ENCODE results near the gene KPNB1.
A peak's percentile ranks its signal among the peaks of the same experiment; 100 is the strongest.

The KPNB1 gene

GRCh38 chr17:47709594-47709993 is 59.9 kb downstream of the KPNB1 start:
- POLR2A ChIA-PET: no interaction called here
- Histone ChIP-seq H3K27ac (ENCODE audit: insufficient read depth in 1 of 2, low read depth in 1 of 2, low read length in 2 of 2, poor library complexity in 1 of 2, severe bottlenecking in 2 of 2) (no peak overlapping the region), H3K36me3 (ENCODE audit: control insufficient read depth in 4 of 4, insufficient read depth in 4 of 4, low read length in 3 of 4) (peaks cover 0 to 15% (median 2%) of the 10 kb centered on the region in 4 experiments), H3K4me1 (ENCODE audit: control extremely low read depth in 1 of 4, control insufficient read depth in 4 of 4, insufficient read depth in 4 of 4, low read length in 3 of 4) (peaks cover 0 to 43% (median 35%) of the 10 kb centered on the region in 4 experiments), H3K27me3 (replicated peaks in 2 of 5; ENCODE audit: control insufficient read depth in 4 of 5, insufficient read depth in 5 of 5, low read length in 4 of 5) (peaks cover 0 to 6% (median 0%) of the 10 kb centered on the region in 5 experiments), H3K4me3 (ENCODE audit: control insufficient read depth in 1 of 7, extremely low read depth in 1 of 7, insufficient read depth in 4 of 7, low read depth in 2 of 7, low read length in 6 of 7) (no peak overlapping the region), H3K9me3 (ENCODE audit: control extremely low read depth in 1 of 5, control insufficient read depth in 4 of 5, insufficient read depth in 2 of 5, low read depth in 1 of 5, low read length in 4 of 5) (no peaks in the 10 kb centered on the region)
- DNase-seq: no peak
- WGBS (ENCODE audit: insufficient coverage): 100% methylated on average over 1 of the region's 3 CpGs
- CTCF ChIA-PET: interaction anchor here (1.2 to 11.4 kb wide), 2 partner anchors 9 to 11 kb away, joined by 7 to 118 read pairs; no protein-coding TSS in a partner anchor

DNA sequence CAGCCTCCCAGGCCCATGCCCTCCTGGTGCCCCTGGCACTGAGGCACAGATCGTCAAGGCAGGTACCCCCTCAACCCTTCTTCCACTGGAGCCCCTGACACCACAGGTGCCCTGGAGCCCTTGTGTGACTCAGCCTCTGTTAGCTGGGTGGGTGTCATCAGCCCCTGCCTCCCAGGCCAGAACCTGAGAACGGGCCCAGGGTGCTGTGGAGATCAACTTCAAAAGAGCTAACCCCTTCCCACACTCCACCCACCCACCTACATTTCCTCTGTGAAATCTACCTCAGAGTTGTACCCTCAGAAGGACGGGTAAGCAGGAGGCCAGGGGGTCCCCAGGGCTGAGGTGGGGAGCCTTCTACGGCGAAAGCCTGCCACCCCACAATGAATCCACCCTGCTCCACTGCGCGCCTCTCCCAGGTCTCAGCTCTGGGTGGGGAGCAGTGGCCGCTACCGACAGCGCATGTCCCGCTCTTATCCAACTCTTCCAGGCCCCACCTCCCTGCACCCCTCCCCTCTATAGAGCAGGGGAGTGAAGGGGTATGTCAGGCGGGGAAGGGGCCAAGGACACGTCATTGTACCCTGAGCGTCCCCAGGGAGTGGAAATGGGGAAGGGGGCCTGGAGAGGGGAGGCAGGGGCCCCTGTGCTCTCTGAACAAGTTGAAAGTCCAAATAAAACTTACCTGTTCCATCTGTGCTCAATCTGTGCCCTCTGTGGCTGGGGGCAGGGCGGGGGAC is 61.8 kb downstream of the KPNB1 start:
- Histone ChIP-seq H3K36me3 (ENCODE audit: control insufficient read depth in 4 of 4, insufficient read depth in 4 of 4, low read length in 3 of 4) (peaks cover 0 to 15% (median 2%) of the 10 kb centered on the region in 4 experiments), H3K9me3 (ENCODE audit: control extremely low read depth in 1 of 5, control insufficient read depth in 4 of 5, insufficient read depth in 2 of 5, low read depth in 1 of 5, low read length in 4 of 5) (no peaks in the 10 kb centered on the region), H3K27me3 (replicated peaks in 2 of 5; ENCODE audit: control insufficient read depth in 4 of 5, insufficient read depth in 5 of 5, low read length in 4 of 5) (peaks cover 0 to 6% (median 0%) of the 10 kb centered on the region in 5 experiments), H3K27ac (ENCODE audit: insufficient read depth in 1 of 2, low read depth in 1 of 2, low read length in 2 of 2, poor library complexity in 1 of 2, severe bottlenecking in 2 of 2) (no peak overlapping the region), H3K4me3 (ENCODE audit: control insufficient read depth in 1 of 7, extremely low read depth in 1 of 7, insufficient read depth in 4 of 7, low read depth in 2 of 7, low read length in 6 of 7) (no peak overlapping the region), H3K4me1 (ENCODE audit: control extremely low read depth in 1 of 4, control insufficient read depth in 4 of 4, insufficient read depth in 4 of 4, low read length in 3 of 4) (peaks cover 0 to 32% (median 27%) of the 10 kb centered on the region in 4 experiments)
- DNase-seq: no peak
- 99% methylated on average over 10 of the region's 15 CpGs for WGBS (ENCODE audit: insufficient coverage)
- ChIA-PET CTCF (interaction anchor here (1.0 to 11.4 kb wide), 2 partner anchors 13 to 46 kb away, joined by 3 to 118 read pairs; no protein-coding TSS in a partner anchor), POLR2A (no interaction called here)

- H3K27me3 ChIP-seq (replicated peaks in 2 of 5; ENCODE audit: control insufficient read depth in 4 of 5, insufficient read depth in 5 of 5, low read length in 4 of 5): peaks cover 0 to 6% (median 0%) of the 10 kb centered on the region in 5 experiments
- POLR2A ChIA-PET: no interaction called here
These were observed 62.8 kb downstream of the KPNB1 start for GRCh38 chr17:47712330-47713023.

GRCh38 chr17:47713980-47714700 is 64.4 kb downstream of the KPNB1 start:
- Histone ChIP-seq H3K27ac (ENCODE audit: insufficient read depth in 1 of 2, low read depth in 1 of 2, low read length in 2 of 2, poor library complexity in 1 of 2, severe bottlenecking in 2 of 2) (no peak overlapping the region), H3K4me3 (ENCODE audit: control insufficient read depth in 1 of 7, extremely low read depth in 1 of 7, insufficient read depth in 4 of 7, low read depth in 2 of 7, low read length in 6 of 7) (no peak overlapping the region), H3K36me3 (ENCODE audit: control insufficient read depth in 4 of 4, insufficient read depth in 4 of 4, low read length in 3 of 4) (peaks cover 0 to 15% (median 2%) of the 10 kb centered on the region in 4 experiments), H3K9me3 (ENCODE audit: control extremely low read depth in 1 of 5, control insufficient read depth in 4 of 5, insufficient read depth in 2 of 5, low read depth in 1 of 5, low read length in 4 of 5) (no peaks in the 10 kb centered on the region), H3K27me3 (replicated peaks in 2 of 5; ENCODE audit: control insufficient read depth in 4 of 5, insufficient read depth in 5 of 5, low read length in 4 of 5) (peaks cover 0 to 6% (median 0%) of the 10 kb centered on the region in 5 experiments), H3K4me1 (ENCODE audit: control extremely low read depth in 1 of 4, control insufficient read depth in 4 of 4, insufficient read depth in 4 of 4, low read length in 3 of 4) (peaks cover 9 to 45% (median 35%) of the 10 kb centered on the region in 4 experiments)
- no peak for DNase-seq
- ChIA-PET POLR2A (no interaction called here), CTCF (interaction anchor here (0.8 to 11.4 kb wide), 4 partner anchors 8 to 51 kb away, joined by 3 to 118 read pairs (median 13); no protein-coding TSS in a partner anchor)
- WGBS (ENCODE audit: insufficient coverage): 82% methylated on average over 13 of the region's 15 CpGs

More at GRCh38 chr17:47712330-47713023, 62.8 kb downstream of the KPNB1 start:
- CTCF ChIA-PET: interaction anchor here (1.0 to 11.4 kb wide), 3 partner anchors 14 to 58 kb away, joined by 3 to 118 read pairs (median 3); no protein-coding TSS in a partner anchor
- DNase-seq: peak in 2 of 3 donors; percentile 30 to 42
- H3K36me3 ChIP-seq (ENCODE audit: control insufficient read depth in 4 of 4, insufficient read depth in 4 of 4, low read length in 3 of 4): peaks cover 0 to 15% (median 2%) of the 10 kb centered on the region in 4 experiments
- no peaks in the 10 kb centered on the region for H3K9me3 ChIP-seq (ENCODE audit: control extremely low read depth in 1 of 5, control insufficient read depth in 4 of 5, insufficient read depth in 2 of 5, low read depth in 1 of 5, low read length in 4 of 5)
- no peak overlapping the region for H3K4me3 ChIP-seq (ENCODE audit: control insufficient read depth in 1 of 7, extremely low read depth in 1 of 7, insufficient read depth in 4 of 7, low read depth in 2 of 7, low read length in 6 of 7)
- H3K4me1 ChIP-seq (ENCODE audit: control extremely low read depth in 1 of 4, control insufficient read depth in 4 of 4, insufficient read depth in 4 of 4, low read length in 3 of 4): peaks cover 0 to 32% (median 22%) of the 10 kb centered on the region in 4 experiments
- no peak overlapping the region for H3K27ac ChIP-seq (ENCODE audit: insufficient read depth in 1 of 2, low read depth in 1 of 2, low read length in 2 of 2, poor library complexity in 1 of 2, severe bottlenecking in 2 of 2)
- WGBS (ENCODE audit: insufficient coverage): 45% methylated on average over 4 of the region's 5 CpGs

- DNase-seq: no peak
- H3K4me1 ChIP-seq (ENCODE audit: control extremely low read depth in 1 of 4, control insufficient read depth in 4 of 4, insufficient read depth in 4 of 4, low read length in 3 of 4): peaks cover 10 to 53% (median 43%) of the 10 kb centered on the region in 4 experiments
- H3K9me3 ChIP-seq (ENCODE audit: control extremely low read depth in 1 of 5, control insufficient read depth in 4 of 5, insufficient read depth in 2 of 5, low read depth in 1 of 5, low read length in 4 of 5): no peaks in the 10 kb centered on the region
- peaks cover 0 to 10% (median 2%) of the 10 kb centered on the region in 4 experiments for H3K36me3 ChIP-seq (ENCODE audit: control insufficient read depth in 4 of 4, insufficient read depth in 4 of 4, low read length in 3 of 4)
- POLR2A ChIA-PET: no interaction called here
- H3K27ac ChIP-seq (ENCODE audit: insufficient read depth in 1 of 2, low read depth in 1 of 2, low read length in 2 of 2, poor library complexity in 1 of 2, severe bottlenecking in 2 of 2): no peak overlapping the region
- CTCF ChIA-PET: interaction anchor here (0.7 to 11.4 kb wide), 5 partner anchors 9 to 50 kb away, joined by 3 to 118 read pairs (median 7); no protein-coding TSS in a partner anchor
- no peak overlapping the region for H3K4me3 ChIP-seq (ENCODE audit: control insufficient read depth in 1 of 7, extremely low read depth in 1 of 7, insufficient read depth in 4 of 7, low read depth in 2 of 7, low read length in 6 of 7)
- H3K27me3 ChIP-seq (replicated peaks in 2 of 5; ENCODE audit: control insufficient read depth in 4 of 5, insufficient read depth in 5 of 5, low read length in 4 of 5): peaks cover 0 to 6% (median 0%) of the 10 kb centered on the region in 5 experiments
- 80% methylated on average over 2 of the region's 6 CpGs for WGBS (ENCODE audit: insufficient coverage)
These were observed 65.2 kb downstream of the KPNB1 start for GRCh38 chr17:47714773-47715396.

GRCh38 chr17:47715669-47716325 is 66.1 kb downstream of the KPNB1 start:
- H3K4me3 ChIP-seq (ENCODE audit: control insufficient read depth in 1 of 7, extremely low read depth in 1 of 7, insufficient read depth in 4 of 7, low read depth in 2 of 7, low read length in 6 of 7): no peak overlapping the region
- peaks cover 10 to 62% (median 52%) of the 10 kb centered on the region in 4 experiments for H3K4me1 ChIP-seq (ENCODE audit: control extremely low read depth in 1 of 4, control insufficient read depth in 4 of 4, insufficient read depth in 4 of 4, low read length in 3 of 4)
- H3K36me3 ChIP-seq (ENCODE audit: control insufficient read depth in 4 of 4, insufficient read depth in 4 of 4, low read length in 3 of 4): peaks cover 0 to 5% (median under 1%) of the 10 kb centered on the region in 4 experiments
- CTCF ChIA-PET: interaction anchor here (0.7 to 11.4 kb wide), 7 partner anchors 10 to 51 kb away, joined by 3 to 118 read pairs (median 11); partner anchors contain the start of gene TBX21
- DNase-seq: no peak
- POLR2A ChIA-PET: no interaction called here
- H3K9me3 ChIP-seq (ENCODE audit: control extremely low read depth in 1 of 5, control insufficient read depth in 4 of 5, insufficient read depth in 2 of 5, low read depth in 1 of 5, low read length in 4 of 5): no peaks in the 10 kb centered on the region
- peaks cover 0 to 6% (median 0%) of the 10 kb centered on the region in 5 experiments for H3K27me3 ChIP-seq (replicated peaks in 2 of 5; ENCODE audit: control insufficient read depth in 4 of 5, insufficient read depth in 5 of 5, low read length in 4 of 5)
- H3K27ac ChIP-seq (ENCODE audit: insufficient read depth in 1 of 2, low read depth in 1 of 2, low read length in 2 of 2, poor library complexity in 1 of 2, severe bottlenecking in 2 of 2): no peak overlapping the region
- WGBS (ENCODE audit: insufficient coverage): 70% methylated on average over 6 of the region's 10 CpGs

Measured in common myeloid progenitor, CD34-positive (primary cell).